NCI-H1694 (cell line): ENCODE data around the gene DAZAP1.

Experiments
- DNase-seq: peaks from one replicate; lab custom pipeline; 2025; lab: John Stamatoyannopoulos, UW

The DAZAP1 gene

DNA sequence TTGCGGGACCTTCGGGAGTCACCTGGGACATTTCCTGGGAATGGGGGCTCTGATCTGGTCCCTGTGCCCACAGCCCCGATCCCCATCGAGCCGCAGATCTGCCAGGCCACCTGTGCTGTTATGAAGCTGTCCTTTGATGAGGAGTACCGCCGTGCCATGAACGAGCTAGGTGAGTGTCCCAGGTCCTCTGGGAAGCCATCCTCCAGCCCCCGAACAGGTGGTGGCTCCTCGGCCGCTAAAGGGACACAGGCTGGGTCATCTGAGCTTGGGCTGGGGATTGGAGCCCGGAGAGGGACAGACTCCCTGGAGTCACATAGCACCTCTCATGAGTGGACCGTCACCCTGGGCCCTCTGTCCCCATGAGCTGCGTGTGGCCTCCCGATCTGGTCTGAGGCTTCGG lies 50.5 kb downstream of the DAZAP1 start:
- no peak for DNase-seq

- DNase-seq: no peak
These were observed 52.1 kb downstream of the DAZAP1 start for GRCh38 chr19:1459479-1459878.

GRCh38 chr19:1460033-1460995 lies 52.9 kb downstream of the DAZAP1 start:
- no peak for DNase-seq

DNA sequence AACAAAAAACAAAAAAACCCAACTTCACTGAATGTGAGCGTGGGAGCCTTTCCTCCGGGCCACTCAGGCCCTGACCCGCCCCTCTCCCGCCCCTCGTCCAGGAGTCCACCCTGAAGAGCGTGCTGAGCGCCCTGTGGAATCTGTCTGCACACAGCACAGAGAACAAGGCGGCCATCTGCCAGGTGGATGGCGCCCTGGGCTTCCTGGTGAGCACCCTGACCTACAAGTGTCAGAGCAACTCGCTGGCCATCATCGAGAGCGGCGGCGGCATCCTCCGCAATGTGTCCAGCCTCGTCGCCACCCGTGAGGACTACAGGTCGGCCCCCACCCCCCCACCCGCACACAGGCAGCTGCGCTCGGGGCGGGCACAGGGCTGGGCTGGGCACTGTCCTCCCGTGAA lies 54.5 kb downstream of the DAZAP1 start:
- DNase-seq: no peak

GRCh38 chr19:1465191-1466016 lies 58.0 kb downstream of the DAZAP1 start:
- no peak for DNase-seq

DNA sequence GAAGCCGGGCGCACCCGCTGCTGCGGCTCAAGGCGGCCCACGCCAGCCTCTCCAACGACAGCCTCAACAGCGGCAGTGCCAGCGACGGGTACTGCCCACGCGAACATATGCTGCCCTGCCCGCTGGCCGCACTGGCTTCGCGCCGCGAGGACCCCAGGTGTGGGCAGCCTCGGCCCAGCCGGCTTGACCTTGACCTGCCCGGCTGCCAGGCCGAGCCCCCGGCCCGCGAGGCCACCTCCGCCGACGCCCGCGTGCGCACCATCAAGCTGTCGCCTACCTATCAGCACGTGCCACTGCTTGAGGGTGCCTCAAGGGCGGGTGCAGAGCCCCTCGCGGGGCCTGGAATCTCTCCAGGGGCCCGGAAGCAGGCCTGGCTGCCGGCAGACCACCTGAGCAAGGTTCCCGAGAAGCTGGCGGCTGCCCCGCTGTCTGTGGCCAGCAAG lies 58.7 kb downstream of the DAZAP1 start:
- no peak for DNase-seq

DNA sequence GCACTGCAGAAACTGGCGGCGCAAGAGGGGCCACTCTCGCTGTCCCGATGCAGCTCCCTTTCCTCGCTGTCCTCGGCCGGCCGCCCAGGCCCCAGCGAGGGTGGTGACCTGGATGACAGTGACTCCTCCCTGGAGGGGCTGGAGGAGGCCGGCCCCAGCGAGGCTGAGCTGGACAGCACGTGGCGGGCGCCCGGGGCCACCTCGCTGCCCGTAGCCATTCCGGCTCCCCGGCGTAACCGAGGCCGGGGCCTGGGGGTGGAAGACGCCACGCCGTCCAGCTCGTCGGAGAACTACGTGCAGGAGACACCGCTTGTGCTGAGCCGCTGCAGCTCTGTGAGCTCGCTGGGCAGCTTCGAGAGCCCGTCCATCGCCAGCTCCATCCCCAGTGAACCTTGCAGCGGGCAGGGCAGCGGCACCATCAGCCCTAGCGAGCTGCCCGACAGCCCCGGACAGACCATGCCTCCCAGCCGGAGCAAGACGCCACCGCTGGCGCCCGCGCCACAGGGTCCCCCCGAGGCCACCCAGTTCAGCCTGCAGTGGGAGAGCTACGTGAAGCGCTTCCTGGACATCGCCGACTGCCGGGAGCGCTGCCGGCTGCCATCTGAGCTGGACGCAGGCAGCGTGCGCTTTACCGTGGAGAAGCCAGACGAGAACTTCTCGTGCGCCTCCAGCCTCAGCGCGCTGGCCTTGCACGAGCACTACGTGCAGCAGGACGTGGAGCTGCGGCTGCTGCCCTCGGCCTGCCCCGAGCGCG lies 59.3 kb downstream of the DAZAP1 start:
- no peak for DNase-seq

DNA sequence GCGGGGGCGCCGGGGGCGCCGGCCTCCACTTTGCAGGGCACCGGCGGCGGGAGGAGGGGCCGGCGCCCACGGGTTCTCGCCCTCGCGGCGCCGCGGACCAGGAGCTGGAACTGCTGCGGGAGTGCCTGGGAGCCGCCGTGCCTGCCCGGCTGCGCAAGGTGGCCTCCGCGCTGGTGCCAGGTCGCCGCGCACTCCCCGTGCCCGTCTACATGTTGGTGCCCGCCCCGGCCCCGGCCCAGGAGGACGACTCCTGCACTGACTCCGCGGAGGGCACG lies 59.8 kb downstream of the DAZAP1 start:
- no peak for DNase-seq

- no peak for DNase-seq
These were observed 60.3 kb downstream of the DAZAP1 start for GRCh38 chr19:1467490-1468273.

DNA sequence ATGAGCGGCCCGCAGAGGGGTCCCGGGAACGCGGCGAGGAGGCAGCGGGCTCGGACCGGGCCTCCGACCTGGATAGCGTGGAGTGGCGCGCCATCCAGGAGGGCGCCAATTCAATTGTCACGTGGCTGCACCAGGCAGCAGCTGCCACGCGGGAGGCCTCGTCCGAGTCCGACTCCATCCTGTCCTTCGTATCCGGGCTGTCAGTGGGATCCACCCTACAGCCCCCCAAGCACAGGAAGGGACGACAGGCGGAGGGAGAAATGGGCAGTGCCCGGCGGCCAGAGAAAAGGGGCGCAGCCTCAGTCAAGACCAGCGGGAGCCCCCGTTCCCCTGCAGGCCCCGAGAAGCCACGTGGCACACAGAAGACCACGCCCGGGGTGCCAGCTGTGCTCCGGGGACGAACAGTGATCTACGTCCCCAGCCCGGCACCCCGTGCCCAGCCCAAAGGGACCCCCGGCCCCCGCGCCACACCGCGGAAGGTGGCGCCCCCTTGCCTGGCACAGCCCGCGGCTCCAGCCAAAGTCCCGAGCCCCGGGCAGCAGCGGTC lies 61.0 kb downstream of the DAZAP1 start:
- no peak for DNase-seq

DNA sequence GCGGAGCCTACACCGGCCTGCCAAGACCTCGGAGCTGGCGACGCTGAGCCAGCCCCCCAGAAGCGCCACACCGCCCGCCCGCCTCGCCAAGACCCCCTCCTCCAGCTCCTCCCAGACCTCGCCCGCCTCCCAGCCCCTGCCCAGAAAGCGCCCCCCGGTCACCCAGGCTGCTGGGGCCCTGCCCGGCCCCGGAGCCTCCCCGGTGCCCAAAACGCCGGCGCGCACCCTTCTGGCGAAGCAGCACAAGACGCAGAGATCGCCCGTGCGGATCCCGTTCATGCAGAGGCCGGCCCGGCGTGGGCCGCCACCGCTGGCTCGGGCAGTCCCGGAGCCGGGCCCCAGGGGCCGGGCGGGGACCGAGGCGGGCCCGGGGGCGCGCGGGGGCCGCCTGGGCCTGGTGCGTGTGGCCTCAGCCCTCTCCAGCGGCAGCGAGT lies 61.5 kb downstream of the DAZAP1 start:
- no peak for DNase-seq

DNA sequence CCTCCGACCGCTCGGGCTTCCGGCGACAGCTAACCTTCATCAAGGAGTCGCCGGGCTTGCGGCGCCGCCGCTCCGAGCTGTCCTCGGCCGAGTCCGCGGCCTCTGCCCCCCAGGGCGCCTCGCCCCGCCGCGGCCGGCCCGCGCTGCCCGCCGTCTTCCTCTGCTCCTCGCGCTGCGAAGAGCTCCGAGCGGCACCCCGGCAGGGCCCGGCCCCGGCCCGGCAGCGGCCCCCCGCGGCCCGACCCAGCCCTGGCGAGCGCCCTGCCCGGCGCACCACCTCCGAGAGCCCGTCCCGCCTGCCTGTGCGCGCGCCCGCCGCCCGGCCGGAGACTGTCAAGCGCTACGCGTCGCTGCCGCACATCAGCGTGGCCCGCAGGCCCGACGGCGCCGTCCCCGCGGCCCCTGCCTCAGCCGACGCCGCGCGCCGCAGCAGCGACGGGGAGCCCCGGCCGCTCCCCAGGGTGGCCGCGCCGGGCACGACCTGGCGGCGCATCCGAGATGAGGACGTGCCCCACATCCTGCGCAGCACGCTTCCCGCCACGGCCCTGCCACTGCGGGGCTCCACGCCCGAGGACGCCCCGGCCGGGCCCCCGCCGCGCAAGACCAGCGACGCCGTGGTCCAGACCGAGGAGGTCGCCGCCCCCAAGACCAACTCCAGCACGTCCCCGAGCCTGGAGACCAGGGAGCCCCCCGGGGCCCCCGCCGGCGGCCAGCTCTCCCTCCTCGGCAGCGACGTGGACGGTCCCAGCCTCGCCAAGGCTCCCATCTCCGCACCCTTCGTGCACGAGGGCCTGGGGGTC lies 62.1 kb downstream of the DAZAP1 start:
- no peak for DNase-seq

DNA sequence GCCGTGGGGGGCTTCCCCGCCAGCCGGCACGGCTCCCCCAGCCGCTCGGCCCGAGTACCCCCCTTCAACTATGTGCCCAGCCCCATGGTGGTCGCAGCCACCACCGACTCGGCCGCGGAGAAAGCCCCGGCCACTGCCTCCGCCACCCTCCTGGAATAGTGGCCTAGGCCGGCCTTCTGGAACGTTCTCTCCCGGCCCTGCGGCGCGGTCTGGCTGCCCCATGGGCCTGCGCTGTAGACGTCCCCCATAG lies 62.6 kb downstream of the DAZAP1 start:
- no peak for DNase-seq

DNA sequence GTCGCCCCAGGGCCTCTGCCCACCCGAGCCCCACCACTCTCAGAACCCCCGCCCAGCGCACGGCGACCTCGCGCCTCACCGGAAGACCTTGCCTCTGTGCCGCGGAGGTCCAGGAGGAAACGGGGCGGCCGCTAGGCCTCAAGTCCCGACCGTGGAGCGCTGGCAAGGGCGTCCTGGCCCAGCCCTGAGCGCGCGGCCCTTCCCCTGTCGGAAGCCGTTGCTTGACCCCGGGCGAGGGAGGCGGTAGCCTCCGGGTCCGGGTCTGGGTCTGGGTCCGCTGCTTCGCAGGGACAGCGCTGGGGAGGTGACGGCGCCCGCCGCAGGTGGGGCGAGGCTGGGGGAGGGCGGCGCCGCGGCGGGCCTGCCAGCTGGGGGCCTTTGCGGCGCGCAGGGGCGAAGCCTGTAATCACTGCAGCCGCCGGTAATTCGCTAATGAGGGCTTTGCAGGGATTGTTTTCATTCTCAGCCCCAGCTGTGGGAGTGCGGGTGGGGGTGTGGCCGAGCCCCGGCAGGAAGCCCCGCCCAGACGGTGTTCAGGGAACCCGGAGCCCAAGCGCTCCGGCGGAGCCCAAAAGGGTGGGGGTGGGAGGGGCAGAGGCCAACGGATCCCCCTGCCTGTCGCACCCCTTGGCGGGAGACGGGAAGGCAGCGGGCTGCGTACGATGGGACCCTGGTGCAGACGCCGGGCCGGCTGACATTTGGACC lies 63.1 kb downstream of the DAZAP1 start:
- DNase-seq: peak; percentile 29

- DNase-seq: no peak
These were observed 63.7 kb downstream of the DAZAP1 start for GRCh38 chr19:1471010-1471514.

GRCh38 chr19:1471515-1472160 lies 64.3 kb downstream of the DAZAP1 start:
- no peak for DNase-seq

- DNase-seq: no peak
These were observed 65.1 kb downstream of the DAZAP1 start for GRCh38 chr19:1472231-1473084.

GRCh38 chr19:1473085-1473851 lies 65.9 kb downstream of the DAZAP1 start:
- no peak for DNase-seq
